Activated CD4-positive, alpha-beta T cell treated with anti-CD3 and anti-CD28 coated beads for 1 hour (primary cell): ENCODE measurements around the gene ITIH6.
"Not testable (repeated sequence)": the region's sequence is repeated elsewhere in the genome, so short reads cannot be mapped to it uniquely, and the experiment has no call there.

Source experiments
- DNase-seq: peaks from one replicate; pipeline ENCODE4 v3.0.0-alpha.2; 2020

Gene ITIH6

GRCh38 chrX:54807524-54808108 lies 9.6 kb upstream of the ITIH6 start, which contains the start of gene MAGED2:
MAGED2 (plus strand) TSS chrX:54807745; CDS start chrX:54809332, 1,587 bp downstream.
- peak; percentile 24 for DNase-seq

- no peak for DNase-seq
Measured at GRCh38 chrX:54799046-54799445, 991 bp upstream of the ITIH6 start.

DNA sequence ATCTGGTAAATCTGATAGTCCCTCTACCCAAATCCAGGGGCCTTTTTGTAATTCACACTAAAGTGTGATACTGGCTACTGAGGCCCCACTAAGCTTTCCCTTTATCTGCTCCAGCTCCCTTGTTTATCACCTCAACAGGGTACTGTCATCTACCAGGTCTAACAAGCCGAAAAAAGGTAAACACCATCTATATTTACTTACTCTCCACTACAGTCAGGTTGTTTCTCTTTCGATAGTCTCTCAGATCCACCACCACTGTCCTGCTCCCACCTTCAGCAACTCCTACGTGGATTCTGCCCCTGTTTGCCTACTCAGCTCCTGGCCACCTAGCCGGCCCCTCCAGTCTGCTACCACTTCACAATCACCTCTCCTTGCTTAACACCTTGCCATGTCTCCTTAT lies 3.3 kb downstream of the ITIH6 start:
- DNase-seq = no peak

DNA sequence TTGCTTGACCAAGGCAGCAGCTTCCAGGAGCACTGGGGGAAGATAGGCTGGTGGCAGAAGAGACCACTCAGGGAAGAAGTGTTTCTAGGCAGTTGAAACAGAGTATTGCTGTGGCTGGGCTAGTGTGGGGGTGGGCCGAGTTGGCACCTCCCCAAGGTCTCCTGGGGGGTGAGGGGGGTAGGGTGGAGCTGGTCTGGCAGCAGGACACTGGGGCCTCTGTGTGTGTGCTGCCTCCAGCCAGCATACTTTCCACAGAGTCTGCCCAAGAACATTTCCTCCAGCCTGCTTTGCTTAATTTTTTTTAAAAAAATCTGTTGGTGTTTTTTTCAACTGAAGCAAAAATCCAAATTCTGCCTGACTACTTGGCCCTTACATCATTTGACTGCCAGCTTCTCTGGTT lies 4.0 kb downstream of the ITIH6 start:
- DNase-seq = no peak

- not testable (repeated sequence) for DNase-seq
Measured at GRCh38 chrX:54789405-54789804, 8.7 kb downstream of the ITIH6 start.

GRCh38 chrX:54788446-54788845 lies 9.6 kb downstream of the ITIH6 start:
- DNase-seq = no peak

DNA sequence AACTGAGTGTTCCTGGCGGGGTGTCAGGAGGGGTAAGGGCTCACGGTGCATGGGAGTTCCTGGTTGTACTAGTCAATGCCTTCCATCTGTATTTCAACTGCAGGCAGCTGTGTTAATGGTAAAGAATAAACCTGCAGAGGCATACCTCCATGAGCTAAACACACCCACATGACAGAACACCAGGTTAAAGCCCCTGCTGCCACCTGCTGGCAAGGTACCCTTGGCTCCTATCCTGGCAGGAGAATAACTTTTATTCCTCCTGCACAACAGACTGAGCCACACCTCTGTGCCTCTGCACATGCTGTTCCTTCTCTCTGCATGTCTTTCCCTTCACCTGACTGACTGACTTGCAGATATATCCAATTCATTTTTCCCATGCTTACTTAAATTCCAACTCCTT lies 11.1 kb downstream of the ITIH6 start:
- DNase-seq = no peak

DNA sequence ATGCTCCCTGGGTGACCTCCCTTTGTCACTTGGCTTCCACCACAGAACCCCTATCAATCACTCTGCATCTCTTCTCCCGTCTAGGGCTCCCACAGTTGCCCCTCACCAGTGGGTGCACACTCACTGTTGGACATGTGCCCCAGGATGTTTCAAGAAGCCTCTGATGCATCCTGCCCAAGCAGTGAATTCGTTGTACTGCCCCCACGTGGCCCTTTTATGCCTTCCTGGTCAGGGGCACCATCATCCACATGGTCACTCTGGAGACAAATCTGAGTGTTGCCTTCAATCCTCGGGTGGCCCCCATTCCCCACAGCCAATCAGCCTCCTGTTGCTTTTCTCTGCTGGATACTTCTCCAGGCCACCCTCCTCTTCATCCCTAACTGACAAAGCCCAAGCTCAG lies 12.2 kb downstream of the ITIH6 start:
- DNase-seq = no peak

DNA sequence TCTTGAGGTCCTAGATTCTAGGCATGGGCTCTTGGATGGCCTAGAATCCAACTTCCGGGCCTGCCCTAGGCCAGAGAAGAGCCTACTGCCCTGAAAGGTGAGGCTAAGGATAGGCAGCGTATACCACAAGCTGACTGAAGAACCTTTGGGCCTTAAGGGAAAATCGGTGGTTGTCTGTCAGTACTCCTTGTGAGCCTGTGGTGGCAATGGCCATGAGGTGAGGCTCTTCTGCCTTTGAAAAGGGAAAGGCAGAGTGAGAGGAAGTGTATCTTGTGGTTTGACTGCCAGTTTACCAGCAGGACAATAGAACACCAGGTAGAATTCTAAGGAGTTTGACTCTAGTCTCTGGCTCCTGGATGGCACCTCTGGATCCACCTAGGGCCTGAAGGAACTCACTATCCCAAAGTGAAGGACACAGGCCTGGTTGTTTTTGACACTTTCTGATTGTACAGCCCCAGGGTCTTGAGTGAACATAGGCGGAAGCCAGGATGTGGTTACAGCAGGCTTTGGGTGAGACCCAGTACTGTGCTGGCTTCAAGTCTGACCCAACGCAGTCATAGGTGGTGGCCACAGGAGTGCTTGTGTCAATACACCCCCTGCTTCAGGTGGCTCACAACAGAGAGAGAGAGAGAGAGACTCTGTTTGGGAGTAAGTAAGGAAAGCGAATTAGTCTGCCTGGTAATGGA lies 20.9 kb downstream of the ITIH6 start:
- DNase-seq = no peak

GRCh38 chrX:54776061-54776460 lies 22.0 kb downstream of the ITIH6 start:
- no peak for DNase-seq

DNA sequence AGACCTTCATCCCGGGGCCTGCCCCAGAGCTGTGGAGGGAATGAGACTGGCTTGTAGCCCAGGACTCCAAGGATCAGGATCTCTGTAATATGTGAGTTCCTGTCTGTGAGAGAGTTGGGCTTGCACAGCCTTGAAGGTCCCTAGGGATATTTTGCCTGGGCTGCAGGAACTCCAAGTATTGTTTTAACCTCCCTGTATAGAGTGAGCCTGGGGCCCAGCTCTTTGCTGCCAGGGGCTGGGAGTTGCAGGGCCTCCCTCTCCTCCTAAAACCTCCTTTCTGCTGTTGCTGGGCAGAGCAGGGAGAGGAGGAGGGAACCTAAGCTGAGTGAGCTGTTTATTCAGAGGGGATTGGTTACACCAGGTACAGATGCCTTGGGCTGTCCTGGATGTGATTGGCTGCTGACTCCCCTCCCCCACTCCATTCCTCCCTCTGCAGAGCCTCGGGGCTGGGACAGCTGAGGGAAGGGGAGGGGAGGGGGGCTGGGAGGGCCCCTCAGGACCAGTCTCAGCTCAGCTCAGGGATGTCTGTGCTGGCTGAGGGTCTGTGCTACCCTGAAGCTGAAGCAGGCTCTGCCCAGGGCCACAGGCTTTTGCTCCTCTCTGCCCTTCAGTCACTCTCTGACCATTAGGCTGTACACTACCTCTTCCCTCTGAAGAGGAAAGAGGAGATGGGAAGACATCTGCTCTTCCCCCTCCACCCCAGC lies 23.5 kb downstream of the ITIH6 start:
- DNase-seq = not testable (repeated sequence)

DNA sequence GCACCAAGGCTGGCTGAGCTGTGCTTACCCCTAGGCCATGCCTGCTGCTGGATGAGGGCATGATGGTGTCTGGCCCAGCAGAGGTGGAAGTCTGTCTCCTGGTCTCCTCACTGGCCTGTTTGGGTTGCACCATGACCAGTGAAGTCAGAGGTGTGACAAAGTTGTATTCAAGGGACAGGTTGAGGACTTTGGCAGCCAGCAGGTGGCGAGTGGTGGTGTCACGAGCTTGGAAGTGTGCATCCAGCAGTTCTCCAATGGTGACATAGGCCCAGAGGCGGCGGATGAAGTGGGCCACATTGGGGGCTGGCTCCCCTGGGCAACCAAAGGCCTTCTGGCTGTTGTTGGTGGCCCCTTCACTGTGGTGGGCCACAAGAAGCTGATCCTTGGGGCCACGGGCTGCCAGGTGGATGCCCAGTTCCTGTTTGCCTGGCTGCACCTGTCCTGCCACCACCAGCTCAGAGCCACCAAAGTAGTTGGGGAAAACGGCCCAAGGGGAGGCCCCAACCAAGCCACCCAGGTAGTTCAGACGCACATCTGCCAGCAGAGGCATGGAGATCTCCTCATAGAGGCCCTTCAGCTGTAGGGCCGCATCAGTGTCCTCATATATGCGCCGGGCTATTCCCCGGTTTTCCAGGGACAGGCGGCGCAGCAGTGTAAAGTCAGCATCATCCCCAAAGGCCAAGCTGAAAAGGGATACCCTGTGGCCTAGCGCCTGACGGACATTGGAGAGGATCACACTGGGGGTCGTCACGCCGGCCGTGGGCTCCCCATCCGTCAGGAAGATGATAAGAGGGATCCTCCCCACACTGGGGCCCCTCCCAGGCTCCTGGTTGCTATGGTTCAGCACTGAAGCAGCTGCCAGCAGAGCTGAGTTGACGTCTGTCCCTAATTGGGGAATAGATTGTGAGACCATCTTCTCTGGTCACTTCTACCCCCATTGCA lies 39.7 kb downstream of the ITIH6 start:
- no peak for DNase-seq

GRCh38 chrX:54754854-54755253 lies 43.2 kb downstream of the ITIH6 start:
- DNase-seq = no peak

- no peak for DNase-seq
Measured at GRCh38 chrX:54748626-54749025, 49.4 kb downstream of the ITIH6 start.

GRCh38 chrX:54747733-54748393 lies 50.2 kb downstream of the ITIH6 start:
- no peak for DNase-seq

- DNase-seq = no peak
Measured at GRCh38 chrX:54746928-54747327, 51.1 kb downstream of the ITIH6 start.

DNA sequence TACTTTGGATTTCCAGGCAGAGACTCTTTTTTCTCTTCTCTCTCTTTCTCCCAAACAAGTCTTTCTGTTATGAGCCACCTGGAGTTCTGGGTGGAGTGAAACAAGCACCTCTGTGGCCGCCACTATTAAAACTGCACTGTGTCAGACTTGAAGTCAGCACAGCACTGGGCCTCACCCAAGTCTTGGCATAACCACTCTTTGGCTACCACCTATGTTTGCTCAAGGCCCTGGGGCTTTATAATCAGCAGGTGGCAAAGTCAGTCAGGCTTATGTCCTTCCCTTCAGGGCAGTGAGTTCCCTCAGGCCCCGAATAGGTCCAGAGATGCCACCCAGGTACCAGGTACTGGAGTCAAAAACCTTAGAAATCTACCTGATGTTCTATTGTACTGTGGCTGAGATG lies 52.4 kb downstream of the ITIH6 start:
- DNase-seq = no peak

- not testable (repeated sequence) for DNase-seq
Measured at GRCh38 chrX:54738567-54738966, 59.5 kb downstream of the ITIH6 start.

- DNase-seq = not testable (repeated sequence)
Measured at GRCh38 chrX:54736298-54736942, 61.6 kb downstream of the ITIH6 start.

DNA sequence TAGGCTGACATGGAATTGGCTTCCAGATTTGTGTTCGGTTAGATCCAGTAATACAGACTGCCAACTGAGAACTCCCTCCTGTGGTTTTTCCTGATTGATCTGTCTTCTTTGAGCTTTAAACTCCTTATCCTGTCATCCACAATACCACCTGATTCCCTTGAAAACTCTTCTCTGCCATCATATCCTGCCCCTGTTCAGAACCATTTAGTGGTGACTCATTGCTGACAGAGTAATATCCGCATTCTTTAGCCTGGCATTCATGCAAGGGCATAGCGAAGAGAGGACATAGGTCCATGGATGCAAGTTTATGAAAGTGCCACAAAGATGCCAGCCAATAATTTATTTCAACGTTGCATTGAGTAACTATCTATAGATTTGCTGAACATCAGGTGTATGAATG lies 76.6 kb downstream of the ITIH6 start:
- no peak for DNase-seq

DNA sequence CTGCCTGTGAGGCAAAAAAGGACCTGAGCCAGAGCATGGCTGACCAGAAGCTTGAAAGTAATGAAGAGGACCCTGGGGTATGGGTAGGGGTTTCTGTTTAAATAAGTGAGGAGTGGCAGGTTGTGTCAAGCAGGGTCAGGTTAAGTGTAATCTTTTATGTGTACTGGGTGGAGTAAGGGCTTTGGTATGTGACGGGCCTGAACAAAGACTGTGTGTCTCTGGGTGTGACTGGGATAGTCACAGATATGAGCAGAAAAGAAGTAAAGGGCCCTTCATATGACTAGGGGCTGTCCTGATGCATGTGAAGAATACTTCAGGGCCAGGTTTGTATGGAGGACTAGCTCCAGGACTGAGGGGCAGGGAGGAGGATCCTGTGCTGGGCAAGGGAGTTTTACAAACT lies 82.4 kb downstream of the ITIH6 start:
- no peak for DNase-seq

- no peak for DNase-seq
Measured at GRCh38 chrX:54714424-54714823, 83.6 kb downstream of the ITIH6 start.
